Measurements from ENCODE around the gene SUGP1. TPM values are rescaled to one million over a fixed set of nuclear protein-coding genes. Genes with fewer than 3 reads are reported as not detected.

SUGP1 gene, protein sequence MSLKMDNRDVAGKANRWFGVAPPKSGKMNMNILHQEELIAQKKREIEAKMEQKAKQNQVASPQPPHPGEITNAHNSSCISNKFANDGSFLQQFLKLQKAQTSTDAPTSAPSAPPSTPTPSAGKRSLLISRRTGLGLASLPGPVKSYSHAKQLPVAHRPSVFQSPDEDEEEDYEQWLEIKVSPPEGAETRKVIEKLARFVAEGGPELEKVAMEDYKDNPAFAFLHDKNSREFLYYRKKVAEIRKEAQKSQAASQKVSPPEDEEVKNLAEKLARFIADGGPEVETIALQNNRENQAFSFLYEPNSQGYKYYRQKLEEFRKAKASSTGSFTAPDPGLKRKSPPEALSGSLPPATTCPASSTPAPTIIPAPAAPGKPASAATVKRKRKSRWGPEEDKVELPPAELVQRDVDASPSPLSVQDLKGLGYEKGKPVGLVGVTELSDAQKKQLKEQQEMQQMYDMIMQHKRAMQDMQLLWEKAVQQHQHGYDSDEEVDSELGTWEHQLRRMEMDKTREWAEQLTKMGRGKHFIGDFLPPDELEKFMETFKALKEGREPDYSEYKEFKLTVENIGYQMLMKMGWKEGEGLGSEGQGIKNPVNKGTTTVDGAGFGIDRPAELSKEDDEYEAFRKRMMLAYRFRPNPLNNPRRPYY
- total RNA-seq (2014; rRNA removed; shearing (Covaris generic)) = 58.6 and 63.9 TPM in 2 replicates

DNA sequence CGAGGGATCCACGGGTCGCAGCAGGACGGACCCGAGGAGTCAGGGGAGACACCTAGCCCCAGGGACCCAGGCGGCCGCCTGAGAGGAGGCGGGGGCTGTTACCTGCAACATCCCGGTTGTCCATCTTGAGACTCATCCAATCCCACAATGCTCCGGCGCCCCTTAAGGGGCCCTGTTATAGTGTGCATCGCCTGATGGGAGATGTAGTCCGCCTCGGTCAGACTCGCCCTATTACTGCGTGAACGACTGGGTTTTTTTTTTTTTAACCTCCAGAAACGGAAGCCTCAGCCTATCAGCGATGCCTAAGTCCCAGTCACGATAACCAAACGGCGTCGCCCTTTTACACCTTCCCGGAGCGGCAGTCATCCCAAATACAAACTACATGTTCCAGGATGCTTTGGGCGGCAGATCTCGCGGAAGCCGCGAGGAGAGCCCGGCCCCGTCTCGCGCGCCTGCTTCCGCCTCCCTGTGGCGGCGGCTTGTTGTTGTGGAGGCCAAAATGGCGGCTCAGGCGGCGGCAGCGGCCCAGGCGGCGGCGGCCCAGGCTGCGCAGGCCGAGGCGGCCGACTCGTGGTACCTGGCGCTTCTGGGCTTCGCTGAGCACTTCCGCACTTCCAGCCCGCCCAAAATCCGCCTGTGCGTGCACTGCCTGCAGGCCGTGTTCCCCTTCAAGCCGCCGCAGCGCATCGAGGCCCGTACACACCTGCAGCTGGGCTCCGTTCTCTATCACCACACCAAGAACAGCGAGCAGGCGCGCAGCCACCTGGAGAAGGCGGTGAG lies at the start of gene SUGP1, which contains the start of gene MAU2:
Gene SUGP1 (minus strand): TSS at position 149 of the 780 bp plus-strand sequence. CDS start 13 bp downstream, at position 136.
Gene MAU2 (plus strand): TSS at position 469 of the 780 bp plus-strand sequence. CDS start 31 bp downstream, at position 500.

Small RNAs within 50 kb of the gene (small RNA-seq; reads per million reads assigned to genes)
- gene RNU6-1028P = not detected

Other genes with a start within 250 kb of the SUGP1 start
- gene TMEM161A, start 182.0 kb downstream of the SUGP1 start, total RNA-seq (2014; rRNA removed; shearing (Covaris generic)) = 50.4 and 67.5 TPM in 2 replicates
- 0.30 and 0.34 TPM in 2 replicates for gene MEF2B, start 150.2 kb downstream of the SUGP1 start, total RNA-seq (2014; rRNA removed; shearing (Covaris generic))
- gene BORCS8, start 128.4 kb downstream of the SUGP1 start, total RNA-seq (2014; rRNA removed; shearing (Covaris generic)) = 29.0 and 44.7 TPM in 2 replicates
- gene RFXANK, start 128.3 kb downstream of the SUGP1 start, total RNA-seq (2014; rRNA removed; shearing (Covaris generic)) = 125 and 148 TPM in 2 replicates
- gene NR2C2AP, start 117.1 kb downstream of the SUGP1 start, total RNA-seq (2014; rRNA removed; shearing (Covaris generic)) = 37.2 and 40.8 TPM in 2 replicates
- 0.03 TPM in 1 of 2 replicates, not detected in the other for gene NCAN, start 108.6 kb downstream of the SUGP1 start, total RNA-seq (2014; rRNA removed; shearing (Covaris generic))
- 0.45 TPM in 1 of 2 replicates, not detected in the other for gene TM6SF2, start 47.2 kb downstream of the SUGP1 start, total RNA-seq (2014; rRNA removed; shearing (Covaris generic))
- gene MAU2, start 320 bp upstream of the SUGP1 start, total RNA-seq (2014; rRNA removed; shearing (Covaris generic)) = 51.7 and 61.4 TPM in 2 replicates
- gene GATAD2A, start 85.2 kb upstream of the SUGP1 start, total RNA-seq (2014; rRNA removed; shearing (Covaris generic)) = 110 and 123 TPM in 2 replicates
- 2.1 and 2.8 TPM in 2 replicates for gene TSSK6, start 195.0 kb upstream of the SUGP1 start, total RNA-seq (2014; rRNA removed; shearing (Covaris generic))
- 600 and 677 TPM in 2 replicates for gene NDUFA13, start 195.7 kb upstream of the SUGP1 start, total RNA-seq (2014; rRNA removed; shearing (Covaris generic))
- gene YJEFN3, start 208.4 kb upstream of the SUGP1 start, total RNA-seq (2014; rRNA removed; shearing (Covaris generic)) = 6.2 and 8.1 TPM in 2 replicates
- 2.0 and 3.1 TPM in 2 replicates for gene CILP2, start 217.8 kb upstream of the SUGP1 start, total RNA-seq (2014; rRNA removed; shearing (Covaris generic))

Measured in A375 (cell line).